Measurements from ENCODE around the gene LYZ. TPM values are rescaled to one million over a fixed set of nuclear protein-coding genes. Genes with fewer than 3 reads are reported as not detected.

Gene LYZ
- total RNA-seq, 4 donors from 2014 or later, result 2.5 to 18.7 (median 6.1) TPM

- no peaks in the 10 kb centered on the region for H3K4me1 ChIP-seq
- DNase-seq (ENCODE audit: low spot score in 2 of 2), result no peak
- TF ChIP-seq POLR2AphosphoS5 (IDR thresholded peaks at IDR 0.05), result no peak
- TF ChIP-seq CTCF (IDR thresholded peaks at IDR 0.05), result no peak
- no peak for TF ChIP-seq POLR2A (IDR thresholded peaks at IDR 0.05)
- TF ChIP-seq EP300 (IDR thresholded peaks at IDR 0.05), result no peak
- no peak overlapping the region for H3K27ac ChIP-seq
- no peaks in the 10 kb centered on the region for H3K36me3 ChIP-seq
- WGBS, result 91% methylated on average over 2 of the region's 2 CpGs
- H3K27me3 ChIP-seq, result no peaks in the 10 kb centered on the region
- no peak overlapping the region for H3K4me3 ChIP-seq
- peaks cover 11% of the 10 kb centered on the region for H3K9me3 ChIP-seq
These were observed 30.0 kb upstream of the LYZ start for GRCh38 chr12:69318225-69318624.

- no peak overlapping the region for H3K4me3 ChIP-seq
- no peak overlapping the region for H3K27ac ChIP-seq
- no peaks in the 10 kb centered on the region for H3K27me3 ChIP-seq
- H3K36me3 ChIP-seq, result no peaks in the 10 kb centered on the region
- H3K4me1 ChIP-seq, result no peaks in the 10 kb centered on the region
- no peak for TF ChIP-seq POLR2AphosphoS5 (IDR thresholded peaks at IDR 0.05)
- no peak for TF ChIP-seq CTCF (IDR thresholded peaks at IDR 0.05)
- TF ChIP-seq EP300 (IDR thresholded peaks at IDR 0.05), result no peak
- TF ChIP-seq POLR2A (IDR thresholded peaks at IDR 0.05), result no peak
- 94% methylated on average over 1 of the region's 1 CpG for WGBS
- no peak for DNase-seq (ENCODE audit: low spot score in 2 of 2)
- H3K9me3 ChIP-seq, result peaks cover 7% of the 10 kb centered on the region
These were observed 26.8 kb upstream of the LYZ start for GRCh38 chr12:69321351-69321750.

GRCh38 chr12:69324797-69325466, 23.2 kb upstream of the LYZ start:
- H3K4me1 ChIP-seq, result no peaks in the 10 kb centered on the region
- DNase-seq (ENCODE audit: low spot score in 2 of 2), result no peak
- no peaks in the 10 kb centered on the region for H3K27me3 ChIP-seq
- no peaks in the 10 kb centered on the region for H3K36me3 ChIP-seq
- TF ChIP-seq EP300 (IDR thresholded peaks at IDR 0.05) (no peak), POLR2A (IDR thresholded peaks at IDR 0.05) (no peak), POLR2AphosphoS5 (IDR thresholded peaks at IDR 0.05) (no peak), CTCF (IDR thresholded peaks at IDR 0.05) (no peak)
- WGBS, result 79% methylated on average over 2 of the region's 2 CpGs
- H3K9me3 ChIP-seq, result no peaks in the 10 kb centered on the region
- H3K27ac ChIP-seq, result no peak overlapping the region
- H3K4me3 ChIP-seq, result no peak overlapping the region

GRCh38 chr12:69328426-69328825, 19.8 kb upstream of the LYZ start:
- no peak for TF ChIP-seq EP300 (IDR thresholded peaks at IDR 0.05)
- no peak for TF ChIP-seq CTCF (IDR thresholded peaks at IDR 0.05)
- TF ChIP-seq POLR2AphosphoS5 (IDR thresholded peaks at IDR 0.05), result no peak
- TF ChIP-seq POLR2A (IDR thresholded peaks at IDR 0.05), result no peak
- Histone ChIP-seq H3K9me3 (no peaks in the 10 kb centered on the region), H3K4me1 (peaks cover 13% of the 10 kb centered on the region), H3K36me3 (no peaks in the 10 kb centered on the region), H3K27me3 (no peaks in the 10 kb centered on the region), H3K27ac (no peak overlapping the region), H3K4me3 (no peak overlapping the region)
- DNase-seq (ENCODE audit: low spot score in 2 of 2), result no peak
- WGBS, result 74% methylated on average over 3 of the region's 3 CpGs

GRCh38 chr12:69329669-69330428, 18.3 kb upstream of the LYZ start:
- Histone ChIP-seq H3K4me3 (no peak overlapping the region), H3K27me3 (no peaks in the 10 kb centered on the region), H3K9me3 (no peaks in the 10 kb centered on the region), H3K4me1 (peaks cover 13% of the 10 kb centered on the region), H3K36me3 (no peaks in the 10 kb centered on the region), H3K27ac (no peak overlapping the region)
- no peak for TF ChIP-seq POLR2AphosphoS5 (IDR thresholded peaks at IDR 0.05)
- no peak for TF ChIP-seq EP300 (IDR thresholded peaks at IDR 0.05)
- TF ChIP-seq CTCF (IDR thresholded peaks at IDR 0.05), result no peak
- TF ChIP-seq POLR2A (IDR thresholded peaks at IDR 0.05), result no peak
- WGBS, result 74% methylated on average over 8 of the region's 8 CpGs
- DNase-seq (ENCODE audit: low spot score in 2 of 2), result no peak

All from suprapubic skin (tissue), 4 donors.